Endothelial cell of umbilical vein (primary cell): ENCODE data around the gene FAM135A. TPM values are rescaled to one million over a fixed set of nuclear protein-coding genes. Genes with fewer than 3 reads are reported as not detected.

Source experiments
- BruUV-seq: library from RNA; stranded (reverse); fragments of 400-500 nt; replicated peaks from 2 replicates; lab custom pipeline; 2021; lab: Mats Ljungman, UMichigan
- CTCF ChIA-PET: fragments of 300-600, 350-600 bp; sonication (Branson Sonifier 250); formaldehyde crosslinking; loops from one replicate; lab custom pipeline; 2021; ENCODE audit warnings: antibody characterized with exemption, inconsistent platforms; lab: Charles Lee
- POLR2A ChIA-PET: fragments of 300-600, 350-600 bp; sonication (Branson Sonifier 250); formaldehyde crosslinking; loops from one replicate; lab custom pipeline; 2021; ENCODE audit warnings: antibody characterized with exemption, inconsistent platforms; lab: Charles Lee
- DNase-seq: peaks from one replicate; pipeline ENCODE4 v3.0.0-alpha.2; 2011; ENCODE audit warnings: low read depth, low spot score
- FAIRE-seq: peaks from 2 replicates; lab custom pipeline; 2011; peaks lifted over from hg19 to GRCh38; lab: Jason Lieb, UNC
- H2AFZ ChIP-seq: 2 replicates; pipeline ENCODE4 v1.6.0; 2012; ENCODE audit warnings: low read depth, low read length, control low read depth, inconsistent platforms
- H3K27ac ChIP-seq: 2 replicates; pipeline ENCODE4 v1.5.1; 2011; ENCODE audit warnings: low read depth, mild to moderate bottlenecking, control low read depth, low read length, moderate library complexity; ENCODE audit not compliant: insufficient read depth
- H3K27me3 ChIP-seq, 2 experiments: 2 replicates each; pipeline versions ENCODE4 v1.6.0 to v1.6.1; 2011; ENCODE audit warnings: low read length in 2 of 2, mixed read lengths in 1 of 2; ENCODE audit not compliant: control insufficient read depth in 2 of 2, insufficient read depth in 2 of 2
- H3K36me3 ChIP-seq, 2 experiments: 2 replicates in 1 of 2; 3 replicates in 1 of 2; pipeline ENCODE4 v1.5.1; 2011; ENCODE audit warnings: low read length in 2 of 2, mild to moderate bottlenecking in 1 of 2, moderate library complexity in 1 of 2; ENCODE audit not compliant: control insufficient read depth in 2 of 2, insufficient read depth in 2 of 2; ENCODE audit errors: extremely low read depth in 1 of 2
- H3K4me1 ChIP-seq: 3 replicates; pipeline ENCODE4 v1.5.1; 2011; ENCODE audit warnings: mild to moderate bottlenecking, low read length; ENCODE audit not compliant: control insufficient read depth, insufficient read depth; ENCODE audit errors: extremely low read depth
- H3K4me2 ChIP-seq: 2 replicates; pipeline ENCODE4 v1.6.1; 2011; ENCODE audit warnings: low read length, control low read depth, mixed read lengths; ENCODE audit not compliant: insufficient read depth
- H3K4me3 ChIP-seq, 3 experiments: fragments of 200-600 bp in 1 of 3; sonication (generic), shearing (Covaris generic) in 1 of 3; replicated peaks in 1 of 3; 2 replicates each; pipeline ENCODE4 v1.5.1; 2011 to 2016; ENCODE audit warnings: control low read depth in 3 of 3, low read length in 3 of 3, mild to moderate bottlenecking in 2 of 3, inconsistent platforms in 1 of 3, low read depth in 1 of 3, moderate library complexity in 1 of 3; ENCODE audit not compliant: insufficient read depth in 1 of 3
- H3K79me2 ChIP-seq: 2 replicates; pipeline ENCODE4 v1.6.0; 2012; ENCODE audit warnings: low read length, inconsistent platforms; ENCODE audit not compliant: control insufficient read depth, insufficient read depth
- H3K9ac ChIP-seq: replicated peaks from 2 replicates; pipeline ENCODE3; 2011; ENCODE audit warnings: low read length, control low read depth; ENCODE audit not compliant: insufficient read depth; ENCODE audit errors: extremely low read depth
- H3K9me1 ChIP-seq: replicated peaks from 3 replicates; pipeline ENCODE4 v1.6.0; 2011; ENCODE audit warnings: mild to moderate bottlenecking, low read length; ENCODE audit not compliant: control insufficient read depth, insufficient read depth; ENCODE audit errors: extremely low read depth
- H3K9me3 ChIP-seq: replicated peaks from 2 replicates; pipeline ENCODE4 v1.5.1; 2012; ENCODE audit warnings: low read length, inconsistent platforms; ENCODE audit not compliant: control insufficient read depth, insufficient read depth
- H4K20me1 ChIP-seq: replicated peaks from 2 replicates; pipeline ENCODE3; 2011; ENCODE audit warnings: mild to moderate bottlenecking, low read length; ENCODE audit not compliant: control insufficient read depth, insufficient read depth; ENCODE audit errors: extremely low read depth
- EZH2 ChIP-seq: IDR thresholded peaks from 2 replicates; pipeline ENCODE4 v1.6.1; 2012; ENCODE audit warnings: borderline replicate concordance, low read depth, mild to moderate bottlenecking, moderate library complexity, low read length, inconsistent platforms; ENCODE audit not compliant: severe bottlenecking
- GATA2 ChIP-seq: IDR thresholded peaks from 2 replicates; pipeline ENCODE4 v1.7.0; 2011; ENCODE audit warnings: low read depth, mild to moderate bottlenecking, moderate library complexity, mixed read lengths, low read length; ENCODE audit not compliant: insufficient read length, insufficient read depth
- JUN ChIP-seq: IDR thresholded peaks from 2 replicates; pipeline ENCODE4 v1.6.1; 2011; ENCODE audit warnings: borderline replicate concordance, low read depth; ENCODE audit not compliant: insufficient read length, insufficient read depth
- MYC ChIP-seq: IDR thresholded peaks from one replicate; pipeline ENCODE4 v1.6.1; 2011; ENCODE audit warnings: mild to moderate bottlenecking, low read depth, low read length
- POLR2A ChIP-seq: IDR thresholded peaks from 2 replicates; pipeline ENCODE4 v1.6.1; 2012; ENCODE audit warnings: low read depth, mild to moderate bottlenecking, control low read depth, low read length
- POLR2AphosphoS5 ChIP-seq: IDR thresholded peaks from 2 replicates; pipeline ENCODE4 v1.6.1; 2012; ENCODE audit warnings: low read depth, mild to moderate bottlenecking, control low read depth, low read length, moderate library complexity; ENCODE audit not compliant: insufficient read depth
- dilution Hi-C: fragments of 300-500 bp; cut with MboI; formaldehyde crosslinking; loops from one replicate; pipeline ENCODE4 v1.15.0; 2019; ENCODE audit warnings: low sequenced_read_pairs; ENCODE audit not compliant: extremely low pct_ligation_motif_present
- intact Hi-C: fragments of 100-400 bp; cut with micrococcal nuclease; formaldehyde crosslinking; loops from one replicate; pipeline ENCODE4 v1.10.0; 2022
- polyA plus RNA-seq, 4 experiments: library from polyadenylated mRNA; depleted of rRNA in 3 of 4; stranded (reverse) in 3 of 4; unstranded in 1 of 4; fragments of >200 nt; gene quantifications; 2 replicates each; pipeline versions ENCODE4 v1.2.1 to v1.2.3, GENCODE V29; 2011 to 2012; ENCODE audit warnings: missing spikeins in 1 of 4
- total RNA-seq: library from RNA; stranded (reverse); gene quantifications from 2 replicates; pipeline ENCODE4 v1.2.3, GENCODE V29; 2021
- TF ChIP-seq, protein P1 (sequence below), 2 donors: IDR thresholded peaks; 1 replicate in 1 of 2; 2 replicates in 1 of 2; pipeline ENCODE4 v1.5.1; 2011; ENCODE audit warnings: low read length in 2 of 2, mild to moderate bottlenecking in 2 of 2, moderate library complexity in 2 of 2, control low read depth in 1 of 2, inconsistent platforms in 1 of 2, low read depth in 1 of 2; ENCODE audit not compliant: insufficient read depth in 1 of 2; ENCODE audit errors: extremely low read depth in 1 of 2
- TF ChIP-seq, protein P2 (sequence below): IDR thresholded peaks from 2 replicates; pipeline ENCODE4 v1.6.1; 2011; ENCODE audit not compliant: insufficient read depth, insufficient read length

FAM135A gene
- total and polyA plus RNA-seq, 2 donors (not counting 3 experiments of a cell fraction or from before 2014, with no cell fraction given) = 3.7 to 9.6 TPM

DNA sequence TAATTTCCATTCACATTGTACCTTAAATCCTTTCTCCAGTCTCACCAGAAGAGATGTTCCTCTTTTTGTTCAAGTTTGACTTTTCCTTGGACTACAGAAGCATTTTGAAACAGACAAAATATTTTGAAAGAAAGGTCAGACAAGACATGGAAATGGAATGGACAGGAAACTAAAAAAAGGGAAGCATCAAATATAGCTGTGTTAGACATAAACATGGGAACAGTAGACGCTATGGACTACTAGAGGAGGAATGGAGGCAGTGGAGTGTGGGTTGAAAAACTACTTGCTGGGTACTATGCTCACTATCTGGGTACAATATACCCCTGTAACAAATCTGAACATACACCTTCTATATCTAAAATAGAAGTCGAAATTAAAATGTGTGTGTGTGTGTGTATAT lies 4.1 kb upstream of the FAM135A start:
- TF ChIP-seq JUN (no peak), GATA2 (no peak), POLR2A (no peak), EZH2 (no peak), MYC (no peak), POLR2AphosphoS5 (no peak)
- TF ChIP-seq, protein P1, sequence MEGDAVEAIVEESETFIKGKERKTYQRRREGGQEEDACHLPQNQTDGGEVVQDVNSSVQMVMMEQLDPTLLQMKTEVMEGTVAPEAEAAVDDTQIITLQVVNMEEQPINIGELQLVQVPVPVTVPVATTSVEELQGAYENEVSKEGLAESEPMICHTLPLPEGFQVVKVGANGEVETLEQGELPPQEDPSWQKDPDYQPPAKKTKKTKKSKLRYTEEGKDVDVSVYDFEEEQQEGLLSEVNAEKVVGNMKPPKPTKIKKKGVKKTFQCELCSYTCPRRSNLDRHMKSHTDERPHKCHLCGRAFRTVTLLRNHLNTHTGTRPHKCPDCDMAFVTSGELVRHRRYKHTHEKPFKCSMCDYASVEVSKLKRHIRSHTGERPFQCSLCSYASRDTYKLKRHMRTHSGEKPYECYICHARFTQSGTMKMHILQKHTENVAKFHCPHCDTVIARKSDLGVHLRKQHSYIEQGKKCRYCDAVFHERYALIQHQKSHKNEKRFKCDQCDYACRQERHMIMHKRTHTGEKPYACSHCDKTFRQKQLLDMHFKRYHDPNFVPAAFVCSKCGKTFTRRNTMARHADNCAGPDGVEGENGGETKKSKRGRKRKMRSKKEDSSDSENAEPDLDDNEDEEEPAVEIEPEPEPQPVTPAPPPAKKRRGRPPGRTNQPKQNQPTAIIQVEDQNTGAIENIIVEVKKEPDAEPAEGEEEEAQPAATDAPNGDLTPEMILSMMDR (IDR thresholded peaks at IDR 0.05; ENCODE audit: extremely low read depth in 1 of 2, insufficient read depth in 1 of 2, low read depth in 1 of 2, low read length in 2 of 2) = no peak
- TF ChIP-seq, protein P2, sequence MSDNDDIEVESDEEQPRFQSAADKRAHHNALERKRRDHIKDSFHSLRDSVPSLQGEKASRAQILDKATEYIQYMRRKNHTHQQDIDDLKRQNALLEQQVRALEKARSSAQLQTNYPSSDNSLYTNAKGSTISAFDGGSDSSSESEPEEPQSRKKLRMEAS = no peak
- Histone ChIP-seq H3K4me2 (no peak overlapping the region), H3K9me1 (no peaks in the 10 kb centered on the region), H3K4me3 (no peak overlapping the region), H3K9ac (no peak overlapping the region), H2AFZ (no peak overlapping the region), H3K9me3 (no peaks in the 10 kb centered on the region), H3K27ac (no peak overlapping the region), H3K4me1 (peaks cover 6% of the 10 kb centered on the region), H3K27me3 (peaks cover 3 to 6% of the 10 kb centered on the region in 2 experiments), H4K20me1 (no peaks in the 10 kb centered on the region), H3K79me2 (no peaks in the 10 kb centered on the region), H3K36me3 (no peaks in the 10 kb centered on the region)
- DNase-seq = no peak
- BruUV-seq = no TSS peak
- dilution Hi-C loops (no loop called here), intact Hi-C loops (no loop called here)
- ChIA-PET POLR2A (no interaction called here), CTCF (interaction anchor here (1.0 to 1.4 kb wide), 2 partner anchors 40 to 277 kb away, joined by 3 to 5 read pairs; no protein-coding TSS in a partner anchor)
- no peak for FAIRE-seq
